Stimulated activated naive CD8-positive, alpha-beta T cell treated with anti-CD3 and anti-CD28 coated beads, Interleukin-15, amount 100 ng/mL, for 72 hours (primary cell): Measurements from ENCODE around the gene CDH4.
A peak's percentile ranks its signal among the peaks of the same experiment; 100 is the strongest.

Experiments used
- ATAC-seq: fragments of 150-1000 bp; cut with Tn5 transposase; 2 replicates; pipeline ENCODE4 v1.10.0; 2021; ENCODE audit warnings: mild to moderate bottlenecking, moderate library complexity
- DNase-seq, 2 donors: peaks; one replicate each; pipeline ENCODE4 v3.0.0; 2021 to 2022
- H3K27ac Mint-ChIP-seq, 2 donors: one replicate each; pipeline ENCODE4 v1.8.0; 2022; ENCODE audit warnings: mild to moderate bottlenecking in 2 of 2, mixed read lengths in 2 of 2, moderate library complexity in 2 of 2
- H3K27me3 Mint-ChIP-seq: one replicate; pipeline ENCODE4 v1.8.0; 2022; ENCODE audit warnings: mixed read lengths
- H3K4me1 Mint-ChIP-seq: one replicate; pipeline ENCODE4 v1.8.0; 2022; ENCODE audit warnings: mild to moderate bottlenecking, mixed read lengths
- H3K4me3 Mint-ChIP-seq, 2 donors: one replicate each; pipeline ENCODE4 v1.8.0; 2022; ENCODE audit warnings: mild to moderate bottlenecking in 2 of 2, mixed read lengths in 2 of 2, moderate library complexity in 1 of 2
- H3K9me3 Mint-ChIP-seq, 2 donors: one replicate each; pipeline ENCODE4 v1.8.0; 2022; ENCODE audit warnings: mixed read lengths in 2 of 2

The CDH4 gene

DNA sequence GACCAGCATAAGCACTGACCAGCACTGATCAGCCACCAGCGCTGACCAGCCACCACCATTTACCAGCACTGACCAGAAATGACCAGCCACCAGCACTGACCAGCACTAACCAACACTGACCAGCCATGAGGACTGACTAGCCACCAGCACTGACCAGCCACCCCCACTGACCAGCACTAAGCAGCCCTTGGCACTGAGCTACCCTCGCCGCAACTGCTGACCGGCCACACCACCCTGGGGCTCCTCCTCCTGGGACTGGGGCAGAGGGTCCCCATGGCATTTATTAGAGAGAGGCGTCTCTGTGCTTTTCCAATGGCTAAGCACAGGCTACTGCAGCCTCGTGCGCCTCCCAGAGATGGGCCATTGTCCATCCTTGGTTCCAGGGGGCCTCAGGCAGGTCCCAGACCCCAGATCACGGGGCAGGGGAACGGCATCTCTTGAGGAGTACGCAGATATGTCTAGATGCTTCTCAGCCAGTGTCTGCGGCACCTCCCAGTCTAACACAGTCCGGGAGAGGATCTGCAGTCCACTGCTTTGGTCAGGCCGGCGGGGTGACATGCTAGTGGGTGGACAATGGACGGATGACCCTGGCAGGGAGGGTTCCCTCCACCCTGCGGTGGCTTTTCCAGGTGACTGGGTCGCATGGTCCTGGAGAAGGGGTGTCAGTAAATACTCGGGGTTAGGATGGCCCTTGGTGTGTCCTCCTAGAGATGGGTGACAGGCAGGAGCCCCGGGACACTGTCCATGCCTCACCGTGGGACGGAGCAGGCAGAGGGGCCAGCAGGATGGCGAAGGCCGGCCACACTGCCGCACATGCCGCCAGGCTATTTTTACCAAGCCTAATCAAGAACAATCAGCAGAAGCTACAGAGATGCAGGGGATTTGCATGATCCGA, 645.6 kb downstream of the CDH4 start:
- Mint-ChIP-seq H3K9me3 (no peaks in the 10 kb centered on the region), H3K4me3 (no peak overlapping the region), H3K4me1 (peaks cover 8% of the 10 kb centered on the region), H3K27ac (no peak overlapping the region), H3K27me3 (peaks cover 20% of the 10 kb centered on the region)
- DNase-seq (no peak), ATAC-seq (no peak)

DNA sequence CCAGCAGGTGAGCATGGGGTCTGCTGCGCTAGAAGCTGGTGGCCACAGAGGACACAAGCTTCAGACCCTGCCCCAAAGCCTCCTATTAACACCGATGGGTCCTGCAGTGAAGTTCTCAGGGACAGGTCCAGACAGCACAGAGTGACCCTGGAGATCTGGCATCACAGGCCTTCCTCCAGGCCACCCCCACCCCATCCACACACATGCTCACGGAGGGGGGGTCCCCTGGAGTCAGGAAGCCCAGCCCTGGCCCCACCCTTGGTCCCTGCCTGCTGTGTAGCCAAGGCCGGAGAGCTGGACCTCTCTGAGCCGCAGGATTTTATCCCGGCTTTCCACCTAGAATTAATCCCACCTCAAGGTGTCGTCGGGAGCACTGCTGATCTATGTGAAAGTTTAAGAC, 646.3 kb downstream of the CDH4 start:
- Mint-ChIP-seq H3K9me3 (no peaks in the 10 kb centered on the region), H3K4me3 (no peak overlapping the region), H3K27ac (no peak overlapping the region), H3K27me3 (peaks cover 20% of the 10 kb centered on the region), H3K4me1 (peaks cover 8% of the 10 kb centered on the region)
- DNase-seq (no peak), ATAC-seq (no peak)

DNA sequence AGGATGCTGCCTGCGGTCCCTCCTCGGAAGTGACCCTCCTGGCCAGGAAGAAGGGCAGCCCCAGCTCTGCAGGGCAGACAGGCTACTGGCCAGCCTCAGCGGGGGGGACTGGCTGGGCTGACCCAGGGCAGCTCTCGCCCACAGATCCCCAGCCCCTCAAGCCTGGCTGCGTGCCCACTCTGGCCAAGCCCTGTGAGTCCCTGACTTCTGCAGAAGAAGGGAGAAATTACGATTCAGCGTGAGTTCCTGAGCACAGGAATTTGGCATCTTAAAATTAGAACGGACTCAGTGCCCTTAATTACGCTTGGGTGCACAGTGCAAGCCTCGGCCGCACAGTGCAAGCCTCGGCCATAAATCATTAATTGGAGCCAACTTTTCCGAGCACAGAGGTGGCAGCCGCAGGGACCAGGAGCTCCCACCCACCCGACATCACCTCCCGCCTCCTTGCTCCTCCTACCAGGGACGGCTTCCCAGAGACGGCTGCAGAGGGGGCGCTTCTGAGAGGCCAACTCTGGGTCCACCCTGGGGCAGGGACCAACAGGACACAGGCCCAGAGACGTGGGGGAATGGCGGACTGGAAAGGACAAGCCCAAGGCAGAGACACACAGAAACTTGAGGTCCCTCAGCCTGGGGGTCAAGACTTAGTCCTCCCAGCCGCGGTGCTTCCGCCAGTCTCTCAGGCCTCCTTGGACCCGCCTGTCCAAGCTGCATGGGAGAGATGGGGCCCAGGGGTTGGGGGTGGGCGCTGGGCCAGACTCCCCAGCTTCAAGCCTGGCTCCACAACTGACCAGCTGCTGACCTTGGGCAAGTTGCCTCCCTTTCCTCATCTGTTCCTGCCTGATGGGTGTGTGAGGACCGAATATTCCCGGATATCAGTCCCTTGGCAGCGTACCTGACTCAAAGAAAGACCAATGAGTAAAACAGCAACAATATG, 648.2 kb downstream of the CDH4 start:
- ATAC-seq (no peak), DNase-seq (no peak)
- Mint-ChIP-seq H3K9me3 (no peaks in the 10 kb centered on the region), H3K4me1 (peaks cover 8% of the 10 kb centered on the region), H3K27me3 (peaks cover 20% of the 10 kb centered on the region), H3K4me3 (no peak overlapping the region), H3K27ac (no peak overlapping the region)

- DNase-seq (no peak), ATAC-seq (no peak)
- Mint-ChIP-seq H3K27me3 (peaks cover 20% of the 10 kb centered on the region), H3K4me3 (no peak overlapping the region), H3K9me3 (no peaks in the 10 kb centered on the region), H3K4me1 (peaks cover 8% of the 10 kb centered on the region), H3K27ac (no peak overlapping the region)
Observed at GRCh38 chr20:61900945-61901293, 648.9 kb downstream of the CDH4 start.

- no peak for ATAC-seq
Observed at GRCh38 chr20:61901392-61902220, 649.5 kb downstream of the CDH4 start.

GRCh38 chr20:61902221-61902869, 650.3 kb downstream of the CDH4 start:
- H3K27me3 Mint-ChIP-seq = peaks cover 13% of the 10 kb centered on the region
- H3K27ac Mint-ChIP-seq = no peak overlapping the region

More at GRCh38 chr20:61901392-61902220, 649.5 kb downstream of the CDH4 start:
- H3K27ac Mint-ChIP-seq = no peak overlapping the region
- DNase-seq = no peak
- peaks cover 8% of the 10 kb centered on the region for H3K4me1 Mint-ChIP-seq
- peaks cover 14% of the 10 kb centered on the region for H3K27me3 Mint-ChIP-seq
- H3K9me3 Mint-ChIP-seq = no peaks in the 10 kb centered on the region
- H3K4me3 Mint-ChIP-seq = no peak overlapping the region

GRCh38 chr20:61903575-61904340, 651.7 kb downstream of the CDH4 start:
- no peak for DNase-seq
- no peak overlapping the region for H3K4me3 Mint-ChIP-seq
- no peaks in the 10 kb centered on the region for H3K27me3 Mint-ChIP-seq
- no peak overlapping the region for H3K27ac Mint-ChIP-seq
- no peak for ATAC-seq
- no peaks in the 10 kb centered on the region for H3K9me3 Mint-ChIP-seq
- H3K4me1 Mint-ChIP-seq = peaks cover 8% of the 10 kb centered on the region

More at GRCh38 chr20:61902221-61902869, 650.3 kb downstream of the CDH4 start:
- no peak for DNase-seq
- Mint-ChIP-seq H3K4me1 (peaks cover 8% of the 10 kb centered on the region), H3K9me3 (no peaks in the 10 kb centered on the region), H3K4me3 (no peak overlapping the region)
- ATAC-seq = no peak

- H3K4me1 Mint-ChIP-seq = peaks cover 8% of the 10 kb centered on the region
- H3K27me3 Mint-ChIP-seq = no peaks in the 10 kb centered on the region
- H3K27ac Mint-ChIP-seq = peak overlapping the region in 1 of 2 donors; percentile 12
- H3K9me3 Mint-ChIP-seq = no peaks in the 10 kb centered on the region
- H3K4me3 Mint-ChIP-seq = no peak overlapping the region
- DNase-seq (no peak), ATAC-seq (no peak)
Observed at GRCh38 chr20:61904456-61904855, 652.4 kb downstream of the CDH4 start.

DNA sequence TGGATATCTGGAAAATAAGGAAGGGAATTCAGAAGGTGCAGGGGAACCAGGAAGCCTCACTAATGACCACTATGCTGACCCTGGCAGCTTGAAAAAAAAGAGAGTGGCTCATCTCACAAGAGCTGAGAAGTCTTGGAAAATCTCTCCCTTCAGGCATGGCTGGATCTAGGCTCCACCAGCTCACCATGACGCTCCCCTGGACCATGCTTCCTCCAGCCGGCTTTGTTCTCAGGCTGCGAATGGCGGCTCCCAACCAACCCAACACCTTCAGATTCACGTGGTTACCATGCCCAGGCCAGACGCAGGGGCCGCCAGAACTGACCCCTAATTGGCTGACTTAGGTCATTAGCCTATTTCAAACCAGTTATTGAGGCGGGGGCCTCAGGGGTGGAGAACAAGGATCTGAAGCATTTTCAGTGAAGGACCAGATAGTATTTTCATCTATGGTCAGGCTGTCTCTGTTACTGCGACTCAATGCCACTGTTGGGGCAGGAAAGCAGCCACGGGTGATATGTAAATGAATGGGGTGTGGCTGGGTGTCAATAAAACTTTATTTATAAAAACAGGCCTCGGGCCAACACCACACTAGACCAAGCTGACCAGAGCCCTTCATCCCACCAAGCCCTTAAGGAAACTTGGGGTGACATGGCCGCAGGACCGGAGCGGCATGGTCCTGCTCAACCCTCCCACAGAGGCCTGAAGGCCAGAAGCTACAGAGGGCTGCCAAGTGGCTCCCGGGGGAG, 653.9 kb downstream of the CDH4 start:
- DNase-seq = no peak
- no peaks in the 10 kb centered on the region for H3K27me3 Mint-ChIP-seq
- no peak overlapping the region for H3K27ac Mint-ChIP-seq
- no peak overlapping the region for H3K4me3 Mint-ChIP-seq
- H3K4me1 Mint-ChIP-seq = peaks cover 8% of the 10 kb centered on the region
- no peak for ATAC-seq
- no peaks in the 10 kb centered on the region for H3K9me3 Mint-ChIP-seq

DNA sequence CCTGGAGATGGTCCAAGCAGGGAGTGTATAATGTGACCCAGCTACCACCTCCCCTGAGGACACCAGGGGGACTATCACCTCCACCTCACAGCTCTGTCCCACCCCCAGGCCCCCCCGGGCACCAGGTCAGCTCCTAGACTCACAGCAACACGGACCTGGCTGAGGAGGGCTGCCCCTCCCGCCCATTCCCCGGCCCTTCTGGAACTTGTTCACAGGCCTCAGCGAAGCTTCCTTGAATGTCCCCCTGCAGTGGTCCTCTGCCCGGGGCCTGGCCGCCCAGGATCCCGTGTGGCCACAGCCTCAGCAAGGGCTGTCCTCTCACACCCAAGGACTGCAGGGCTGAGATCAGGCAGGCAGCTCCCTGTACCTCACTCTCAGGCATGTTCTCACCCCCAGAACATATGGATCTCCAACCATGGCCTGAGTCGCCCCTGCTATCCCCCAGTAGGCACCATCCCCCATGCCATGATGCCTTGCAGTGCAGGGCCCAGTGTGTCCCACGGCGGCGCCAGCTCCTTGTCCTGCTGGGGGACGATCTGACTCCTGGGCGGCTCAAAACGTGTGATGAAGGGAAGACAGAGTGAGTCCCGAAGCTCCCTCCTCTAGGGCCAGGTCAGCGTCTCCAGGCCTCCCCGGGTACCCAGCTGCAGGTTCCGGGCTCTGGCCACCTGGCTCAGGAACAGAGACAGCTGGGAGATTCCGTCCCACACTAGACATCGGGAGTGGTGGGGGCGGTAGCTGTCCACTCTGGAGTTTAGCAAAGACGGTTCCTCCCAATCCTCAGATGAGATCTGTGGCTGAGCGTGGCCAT, 655.2 kb downstream of the CDH4 start:
- H3K9me3 Mint-ChIP-seq = no peaks in the 10 kb centered on the region
- DNase-seq (no peak), ATAC-seq (peak; percentile 46)
- H3K27me3 Mint-ChIP-seq = no peaks in the 10 kb centered on the region
- H3K4me1 Mint-ChIP-seq = peaks cover under 1% of the 10 kb centered on the region
- H3K4me3 Mint-ChIP-seq = no peak overlapping the region
- H3K27ac Mint-ChIP-seq = peak overlapping the region in 1 of 2 donors; percentile 86

- H3K4me1 Mint-ChIP-seq = peaks cover 10% of the 10 kb centered on the region
- no peaks in the 10 kb centered on the region for H3K9me3 Mint-ChIP-seq
- no peak overlapping the region for H3K27ac Mint-ChIP-seq
- ATAC-seq = no peak
- H3K4me3 Mint-ChIP-seq = no peak overlapping the region
- no peak for DNase-seq
- H3K27me3 Mint-ChIP-seq = peaks cover 8% of the 10 kb centered on the region
Observed at GRCh38 chr20:61908057-61909026, 656.3 kb downstream of the CDH4 start.

DNA sequence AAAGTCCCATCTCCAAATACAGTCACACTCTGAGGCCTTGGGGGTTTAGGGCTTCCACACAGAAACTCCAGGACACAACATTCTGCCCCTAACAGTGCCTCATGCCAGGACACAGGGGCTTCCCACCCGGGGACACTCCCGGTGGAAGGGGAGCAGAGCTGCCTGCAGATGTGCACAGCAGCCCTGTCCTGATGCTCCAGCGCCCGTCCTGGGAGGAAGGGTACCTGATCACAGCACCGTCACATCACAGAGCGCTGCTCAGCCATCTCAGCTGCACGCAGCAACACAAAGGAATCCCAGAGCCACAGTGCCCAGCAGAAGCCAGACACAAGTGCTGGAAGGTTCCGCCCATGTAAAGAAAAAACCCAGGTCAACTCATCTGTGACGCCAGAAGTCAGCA, 657.0 kb downstream of the CDH4 start:
- peaks cover 9% of the 10 kb centered on the region for H3K27me3 Mint-ChIP-seq

More for the DNA sequence above, 657.0 kb downstream of the CDH4 start:
- Mint-ChIP-seq H3K27ac (no peak overlapping the region), H3K4me3 (no peak overlapping the region), H3K4me1 (peaks cover 14% of the 10 kb centered on the region), H3K9me3 (no peaks in the 10 kb centered on the region)
- ATAC-seq (no peak), DNase-seq (no peak)
